Neutrophil (primary cell): ENCODE results near the gene ANKHD1.

Experiments used
- H3K27ac ChIP-seq: fragments of 200-600 bp; sonication (generic); 2 replicates; pipeline ENCODE4 v1.5.1; 2016; ENCODE audit warnings: mild to moderate bottlenecking, moderate library complexity
- H3K27me3 ChIP-seq: fragments of 200-600 bp; sonication (generic); 2 replicates; pipeline ENCODE4 v1.6.0; 2016; ENCODE audit warnings: mild to moderate bottlenecking
- H3K36me3 ChIP-seq: fragments of 200-600 bp; sonication (generic); 2 replicates; pipeline ENCODE4 v1.5.1; 2017
- H3K4me1 ChIP-seq, 2 experiments: fragments of 200-600 bp in 1 of 2; sonication (generic) in 1 of 2; 1 replicate in 1 of 2; 2 replicates in 1 of 2; pipeline versions ENCODE4 v1.5.1 to v1.6.1; 2013 to 2016; ENCODE audit warnings: low read depth in 1 of 2, low read length in 1 of 2, mild to moderate bottlenecking in 1 of 2, moderate library complexity in 1 of 2; ENCODE audit not compliant: control insufficient read depth in 1 of 2, insufficient read depth in 1 of 2
- H3K4me3 ChIP-seq, 2 experiments: fragments of 200-600 bp in 1 of 2; sonication (generic) in 1 of 2; 1 replicate in 1 of 2; 2 replicates in 1 of 2; pipeline ENCODE4 v1.5.1; 2013 to 2016; ENCODE audit warnings: low read depth in 1 of 2, low read length in 1 of 2, mild to moderate bottlenecking in 1 of 2, moderate library complexity in 1 of 2
- H3K9me3 ChIP-seq: fragments of 200-600 bp; sonication (generic); 2 replicates; pipeline ENCODE4 v1.5.1; 2016
- TF ChIP-seq, protein P1 (sequence below): fragments of 200-600 bp; sonication (generic); IDR thresholded peaks from 2 replicates; pipeline ENCODE4 v1.5.1; 2016; ENCODE audit warnings: antibody characterized with exemption

Gene ANKHD1

DNA sequence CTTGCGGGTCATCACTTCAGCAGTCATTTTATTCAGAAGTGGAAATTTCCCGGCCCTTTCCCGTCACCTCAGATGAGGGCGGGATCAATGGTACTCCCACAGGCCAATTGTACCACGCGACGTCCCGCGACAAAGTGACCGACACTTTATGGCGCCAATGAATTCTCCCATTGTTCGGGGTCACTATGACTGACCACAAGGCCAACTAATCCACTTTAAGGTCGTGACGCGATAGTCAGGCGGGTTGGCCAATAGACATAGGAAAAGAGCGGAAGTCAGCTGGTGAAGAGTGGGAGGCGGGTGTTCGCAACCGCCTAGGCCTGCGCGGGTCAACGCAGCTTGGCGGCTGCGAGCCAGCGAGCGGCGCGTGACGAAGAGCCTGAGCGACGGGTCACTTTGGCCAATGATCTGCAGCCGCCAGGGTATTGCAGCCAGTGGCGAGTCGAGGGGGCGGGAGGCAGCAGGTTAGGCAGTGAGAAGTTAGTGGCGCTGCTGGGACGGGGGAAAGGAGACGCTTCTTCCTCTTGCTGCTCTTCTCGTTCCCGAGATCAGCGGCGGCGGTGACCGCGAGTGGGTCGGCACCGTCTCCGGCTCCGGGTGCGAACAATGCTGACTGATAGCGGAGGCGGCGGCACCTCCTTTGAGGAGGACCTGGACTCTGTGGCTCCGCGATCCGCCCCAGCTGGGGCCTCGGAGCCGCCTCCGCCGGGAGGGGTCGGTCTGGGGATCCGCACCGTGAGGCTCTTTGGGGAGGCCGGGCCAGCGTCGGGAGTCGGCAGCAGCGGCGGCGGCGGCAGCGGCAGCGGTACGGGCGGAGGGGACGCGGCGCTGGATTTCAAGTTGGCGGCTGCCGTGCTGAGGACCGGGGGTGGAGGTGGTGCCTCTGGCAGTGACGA lies at the start of gene ANKHD1:
Gene ANKHD1 (plus strand): TSS at position 472 of the 896 bp plus-strand sequence. CDS start 135 bp downstream, at position 607.
- H3K4me3 ChIP-seq = peak within 1 kb of the TSS; percentile 85 to 98
- no peaks in the 10 kb centered on the region for H3K27me3 ChIP-seq
- H3K27ac ChIP-seq = peak within 1 kb of the TSS; percentile 99
- peaks cover 9% of the 10 kb centered on the region for H3K36me3 ChIP-seq
- TF ChIP-seq, protein P1, sequence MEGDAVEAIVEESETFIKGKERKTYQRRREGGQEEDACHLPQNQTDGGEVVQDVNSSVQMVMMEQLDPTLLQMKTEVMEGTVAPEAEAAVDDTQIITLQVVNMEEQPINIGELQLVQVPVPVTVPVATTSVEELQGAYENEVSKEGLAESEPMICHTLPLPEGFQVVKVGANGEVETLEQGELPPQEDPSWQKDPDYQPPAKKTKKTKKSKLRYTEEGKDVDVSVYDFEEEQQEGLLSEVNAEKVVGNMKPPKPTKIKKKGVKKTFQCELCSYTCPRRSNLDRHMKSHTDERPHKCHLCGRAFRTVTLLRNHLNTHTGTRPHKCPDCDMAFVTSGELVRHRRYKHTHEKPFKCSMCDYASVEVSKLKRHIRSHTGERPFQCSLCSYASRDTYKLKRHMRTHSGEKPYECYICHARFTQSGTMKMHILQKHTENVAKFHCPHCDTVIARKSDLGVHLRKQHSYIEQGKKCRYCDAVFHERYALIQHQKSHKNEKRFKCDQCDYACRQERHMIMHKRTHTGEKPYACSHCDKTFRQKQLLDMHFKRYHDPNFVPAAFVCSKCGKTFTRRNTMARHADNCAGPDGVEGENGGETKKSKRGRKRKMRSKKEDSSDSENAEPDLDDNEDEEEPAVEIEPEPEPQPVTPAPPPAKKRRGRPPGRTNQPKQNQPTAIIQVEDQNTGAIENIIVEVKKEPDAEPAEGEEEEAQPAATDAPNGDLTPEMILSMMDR = peak; percentile 48
- H3K9me3 ChIP-seq = no peaks in the 10 kb centered on the region
- peaks cover 31 to 34% of the 10 kb centered on the region in 2 experiments for H3K4me1 ChIP-seq

DNA sequence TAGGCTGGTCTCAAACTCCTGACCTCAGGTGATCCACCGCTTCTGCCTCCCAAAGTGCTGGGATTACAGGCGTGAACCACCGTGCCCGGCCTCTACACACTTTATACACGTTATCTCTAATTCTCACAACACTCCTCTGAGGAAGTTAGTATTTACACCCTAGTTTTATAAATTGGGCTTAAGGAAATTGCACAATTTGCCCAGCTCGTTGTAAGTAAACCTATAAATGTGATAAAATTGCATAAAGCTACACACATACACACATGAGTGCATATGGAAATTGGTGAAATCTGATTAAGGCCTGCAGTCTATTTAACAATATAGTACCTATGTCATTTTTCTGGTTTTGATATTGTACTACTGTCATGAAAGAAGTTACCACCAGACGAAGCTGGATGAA lies 46.1 kb upstream of the ANKHD1 start:
- TF ChIP-seq, protein P1 = no peak
- no peak overlapping the region for H3K4me3 ChIP-seq
- H3K27ac ChIP-seq = no peak overlapping the region

GRCh38 chr5:140356853-140357725 lies 44.5 kb upstream of the ANKHD1 start:
- peaks cover 4 to 12% of the 10 kb centered on the region in 2 experiments for H3K4me1 ChIP-seq
- no peaks in the 10 kb centered on the region for H3K36me3 ChIP-seq
- no peak overlapping the region for H3K4me3 ChIP-seq
- TF ChIP-seq, protein P1 = no peak
- no peaks in the 10 kb centered on the region for H3K9me3 ChIP-seq
- no peak overlapping the region for H3K27ac ChIP-seq
- H3K27me3 ChIP-seq = peaks cover 5% of the 10 kb centered on the region

More for the DNA sequence above, 46.1 kb upstream of the ANKHD1 start:
- H3K27me3 ChIP-seq = peaks cover 5% of the 10 kb centered on the region
- no peaks in the 10 kb centered on the region for H3K9me3 ChIP-seq
- H3K4me1 ChIP-seq = peaks cover 7 to 15% of the 10 kb centered on the region in 2 experiments
- no peaks in the 10 kb centered on the region for H3K36me3 ChIP-seq

DNA sequence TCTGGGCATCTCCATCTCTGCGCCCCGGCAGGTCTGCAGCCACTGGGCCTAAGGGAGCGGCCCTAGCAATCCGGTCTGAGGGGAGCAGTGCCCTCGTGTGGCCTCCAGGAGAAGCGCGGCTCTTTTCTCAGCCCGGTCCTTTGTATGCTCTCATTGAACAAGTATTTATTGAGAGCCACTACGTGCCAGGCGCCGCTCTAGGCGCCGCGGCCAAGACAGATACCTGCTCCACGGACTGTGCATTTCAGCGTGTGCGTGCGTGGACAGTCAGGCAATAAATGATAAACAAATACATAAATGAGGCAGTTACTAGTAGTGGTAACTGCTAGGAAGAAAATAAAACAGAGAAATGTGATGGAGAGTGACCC lies 43.9 kb upstream of the ANKHD1 start:
- Histone ChIP-seq H3K9me3 (no peaks in the 10 kb centered on the region), H3K36me3 (no peaks in the 10 kb centered on the region), H3K27ac (no peak overlapping the region), H3K4me1 (peaks cover 4 to 12% of the 10 kb centered on the region in 2 experiments), H3K27me3 (peaks cover 5% of the 10 kb centered on the region), H3K4me3 (no peak overlapping the region)
- TF ChIP-seq, protein P1 = peak; percentile 90

- Histone ChIP-seq H3K4me1 (peaks cover 9 to 19% of the 10 kb centered on the region in 2 experiments), H3K9me3 (no peaks in the 10 kb centered on the region), H3K27ac (no peak overlapping the region), H3K4me3 (no peak overlapping the region), H3K36me3 (no peaks in the 10 kb centered on the region), H3K27me3 (peaks cover 5% of the 10 kb centered on the region)
- TF ChIP-seq, protein P1 = no peak
Observed at GRCh38 chr5:140358738-140359310, 42.8 kb upstream of the ANKHD1 start.
